Umbilical cord (tissue), 2 donors: ENCODE measurements around the gene PIGK. TPM values are rescaled to one million over a fixed set of nuclear protein-coding genes. Genes with fewer than 3 reads are reported as not detected.

Source experiments
- DNase-seq: peaks from one replicate; pipeline ENCODE4 v3.0.0-alpha.2; 2015; ENCODE audit warnings: low spot score
- total RNA-seq: library from RNA; depleted of rRNA; stranded (reverse); fragments of >200 nt; gene quantifications from one replicate; pipeline ENCODE4 v1.2.3, GENCODE V29; 2014; ENCODE audit warnings: low replicate concordance; ENCODE audit not compliant: insufficient read depth

PIGK gene
- total RNA-seq, 1 donor from 2014 or later = 31.5 TPM

DNA sequence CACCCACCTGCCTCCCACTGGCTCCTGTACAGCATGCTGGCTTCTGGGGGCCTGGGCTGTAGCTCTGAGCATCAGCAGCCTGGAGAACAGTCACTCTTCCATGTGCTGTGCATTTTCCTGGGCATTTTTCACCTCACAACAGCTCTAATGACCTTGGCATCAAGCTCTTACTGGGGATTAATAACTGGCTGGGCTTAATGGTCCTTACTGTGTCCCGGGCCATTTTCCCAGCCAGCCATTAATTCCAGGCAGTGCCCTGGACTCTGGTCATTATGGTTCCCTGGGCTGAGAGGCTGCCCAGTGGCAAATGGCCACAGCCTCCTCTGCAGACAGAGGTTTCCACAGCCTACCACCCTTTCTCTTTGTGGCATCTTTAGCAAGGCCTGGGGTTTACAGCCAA, 180.1 kb downstream of the PIGK start:
- no peak for DNase-seq

Other genes starting within 250 kb of the PIGK start
- gene AK5, start 62.6 kb upstream of the PIGK start, total RNA-seq = 9.9 TPM